Stimulated activated CD8-positive, alpha-beta memory T cell treated with anti-CD3 and anti-CD28 coated beads, Interleukin-15, amount 100 ng/mL, for 1 hour (primary cell): Measurements from ENCODE around the gene KCNK6.
"Not testable (repeated sequence)": the region's sequence is repeated elsewhere in the genome, so short reads cannot be mapped to it uniquely, and the experiment has no call there.

Experiments used
- DNase-seq: peaks from one replicate; pipeline ENCODE4 v3.0.0-alpha.2; 2020; ENCODE audit warnings: low read depth

The KCNK6 gene

GRCh38 chr19:38324431-38324830, 4.8 kb downstream of the KCNK6 start:
- no peak for DNase-seq

- DNase-seq: no peak
Observed at GRCh38 chr19:38326591-38326990, 6.9 kb downstream of the KCNK6 start.

- DNase-seq: no peak
Observed at GRCh38 chr19:38329651-38330050, 10.0 kb downstream of the KCNK6 start.

- DNase-seq: no peak
Observed at GRCh38 chr19:38331728-38332127, 12.1 kb downstream of the KCNK6 start.

- DNase-seq: no peak
Observed at GRCh38 chr19:38333245-38333644, 13.6 kb downstream of the KCNK6 start.

- DNase-seq: peak; percentile 93
Observed at GRCh38 chr19:38335949-38336637, 16.4 kb downstream of the KCNK6 start.

- DNase-seq: peak; percentile 94
Observed at GRCh38 chr19:38336638-38337359, 17.2 kb downstream of the KCNK6 start.

- no peak for DNase-seq
Observed at GRCh38 chr19:38337360-38337653, 17.7 kb downstream of the KCNK6 start.

- not testable (repeated sequence) for DNase-seq
Observed at GRCh38 chr19:38339011-38339410, 19.4 kb downstream of the KCNK6 start.

- no peak for DNase-seq
Observed at GRCh38 chr19:38340927-38341326, 21.3 kb downstream of the KCNK6 start.

- DNase-seq: no peak
Observed at GRCh38 chr19:38346837-38347236, 27.2 kb downstream of the KCNK6 start.

GRCh38 chr19:38350883-38351282, 31.2 kb downstream of the KCNK6 start:
- no peak for DNase-seq

GRCh38 chr19:38351865-38352395, 32.3 kb downstream of the KCNK6 start:
- DNase-seq: no peak

GRCh38 chr19:38352611-38353010, 33.0 kb downstream of the KCNK6 start:
- no peak for DNase-seq

- no peak for DNase-seq
Observed at GRCh38 chr19:38355728-38356725, 36.4 kb downstream of the KCNK6 start.

- DNase-seq: no peak
Observed at GRCh38 chr19:38358071-38358470, 38.4 kb downstream of the KCNK6 start.

- DNase-seq: no peak
Observed at GRCh38 chr19:38359242-38360021, 39.8 kb downstream of the KCNK6 start.

- DNase-seq: no peak
Observed at GRCh38 chr19:38360351-38360750, 40.7 kb downstream of the KCNK6 start.

- no peak for DNase-seq
Observed at GRCh38 chr19:38360839-38361631, 41.4 kb downstream of the KCNK6 start.

GRCh38 chr19:38361633-38362075, 42.0 kb downstream of the KCNK6 start:
- peak; percentile 24 for DNase-seq
